Adrenal gland (tissue), 12 donors: ENCODE measurements around the gene KCNMB1. TPM values are rescaled to one million over a fixed set of nuclear protein-coding genes. Genes with fewer than 3 reads are reported as not detected.

Experiments used
- DNase-seq, 7 donors: peaks; one replicate each; pipeline ENCODE4 v3.0.0-alpha.2; 2019 to 2020
- H3K27ac ChIP-seq, 5 donors: fragments of 200-600 bp; sonication (generic) in 4 of 5; 1 replicate in 3 of 5; 2 replicates in 2 of 5; pipeline versions ENCODE4 v1.5.1 to v1.8.0; 2016 to 2020; ENCODE audit warnings: mild to moderate bottlenecking in 1 of 5
- H3K27me3 ChIP-seq: fragments of 200-600 bp; 2 replicates; pipeline ENCODE4 v1.8.0; 2021
- H3K36me3 ChIP-seq, 2 donors: fragments of 200-600 bp; replicated peaks in 1 of 2; 1 replicate in 1 of 2; 2 replicates in 1 of 2; pipeline versions ENCODE4 v1.5.1 to v1.8.0; 2018 to 2022
- H3K4me1 ChIP-seq, 2 donors: fragments of 200-600 bp; replicated peaks in 1 of 2; 1 replicate in 1 of 2; 2 replicates in 1 of 2; pipeline versions ENCODE4 v1.5.1 to v1.8.0; 2018 to 2021
- H3K4me3 ChIP-seq, 4 donors: fragments of 200-600 bp; sonication (generic) in 3 of 4; one replicate each; pipeline ENCODE4 v1.5.1; 2016 to 2018
- H3K9me3 ChIP-seq, 3 donors: fragments of 200-600 bp; sonication (generic) in 1 of 3; replicated peaks in 1 of 3; 1 replicate in 2 of 3; 2 replicates in 1 of 3; pipeline versions ENCODE4 v1.5.1 to v1.8.0; 2016 to 2021
- POLR2A ChIP-seq, 2 donors: fragments of 450-650 bp; IDR thresholded peaks; one replicate each; pipeline ENCODE4 v1.6.1; 2017; ENCODE audit warnings: antibody characterized with exemption in 2 of 2, mild to moderate bottlenecking in 2 of 2, moderate library complexity in 1 of 2
- WGBS, 4 donors: extraction: QIAGEN DNeasy Blood & Tissue Kit in 2 of 4; methylation state at CpG; one replicate each; pipeline versions ENCODE4 v1.1.5 to v1.1.7; 2013 to 2017; 5-methylcytosine and 5-hydroxymethylcytosine counted together
- intact Hi-C, 2 donors: fragments of 100-400 bp; cut with DNase I; formaldehyde crosslinking; loops; one replicate each; pipeline versions ENCODE4 v1.14.1 to v1.15.0; 2022 to 2023
- polyA plus RNA-seq, 3 donors: library from polyadenylated mRNA; stranded (reverse); fragments of 200-250 nt in 2 of 3; fragments of 350-450 nt in 1 of 3; fragmentation: Illumina TruSeq in 1 of 3; extraction: RNeasy Lipid Tissue Mini Kit (QIAGEN cat#74804) in 1 of 3; gene quantifications; one replicate each; pipeline ENCODE4 v1.2.3, GENCODE V29; 2013 to 2014
- total RNA-seq, 9 donors: library from RNA; depleted of rRNA in 4 of 9; stranded (reverse); fragments of >200 nt in 4 of 9; fragments of 120-200 nt in 1 of 9; fragmentation: NEBNext Ultra II Directional in 1 of 9; extraction: Animal tissue kit (Norgen Biotek cat#: 25700) in 1 of 9; gene quantifications; one replicate each; pipeline versions ENCODE4 v1.1.0 to v1.2.4, GENCODE V29; 2013 to 2023
- TF ChIP-seq, protein P1 (sequence below), 6 experiments: fragments of 450-650 bp in 4 of 6; fragments of 200-600 bp in 2 of 6; sonication (generic) in 1 of 6; IDR thresholded peaks; 1 replicate in 5 of 6; 2 replicates in 1 of 6; pipeline versions ENCODE4 v1.5.1 to v1.8.0; 2016 to 2021; ENCODE audit warnings: antibody characterized with exemption in 6 of 6, mild to moderate bottlenecking in 2 of 6, moderate library complexity in 1 of 6
- donor health status: healthy with polysubstance abuse.
- donor health status: Bipolar disorder and iron deficiency.
- donor health status: DM: yes; HTN: yes; CAD: no.
- donor health status: DM: no; HTN: no; CAD: no.
- donor health status: DM: no; HTN: no; CAD: no.
- donor health status: DM: yes; HTN: yes; CAD: no.

Gene KCNMB1
- total and polyA plus RNA-seq, 12 donors = 0.11 to 3.2 (median 0.89) TPM

DNA sequence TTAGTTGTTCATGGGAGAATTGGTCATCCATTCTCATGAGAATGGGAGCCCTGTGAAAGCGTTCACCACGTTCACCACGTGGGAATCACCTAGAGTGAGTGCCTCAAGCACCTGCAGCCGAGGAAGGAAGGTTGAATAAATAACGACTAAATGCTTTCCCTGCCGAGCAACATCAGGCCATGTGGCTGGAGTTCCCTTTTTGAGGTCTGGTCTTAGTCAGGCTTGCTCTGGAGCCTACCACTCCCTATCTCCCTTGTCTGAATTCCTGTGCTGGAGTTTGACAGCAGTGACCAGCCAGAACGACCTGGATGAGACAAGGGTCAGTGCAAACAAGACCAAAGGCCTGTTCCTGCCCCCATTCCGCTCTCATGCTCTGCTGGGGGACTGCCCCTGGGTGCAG lies 28.5 kb downstream of the KCNMB1 start:
- 71 to 81% (median 77%) methylated on average over 7 to 8 of the region's 8 CpGs for WGBS, 4 donors
- intact Hi-C loops = no loop called here
- peak in 2 of 7 donors; percentile 11 to 27 for DNase-seq
- Histone ChIP-seq H3K27ac (peak overlapping the region in 4 of 5 donors; percentile 14 to 87 (median 34)), H3K9me3 (no peaks in the 10 kb centered on the region), H3K27me3 (no peaks in the 10 kb centered on the region), H3K4me1 (peaks cover 0 to 21% of the 10 kb centered on the region in 2 donors), H3K36me3 (no peaks in the 10 kb centered on the region), H3K4me3 (no peak overlapping the region)
- TF ChIP-seq, protein P1, sequence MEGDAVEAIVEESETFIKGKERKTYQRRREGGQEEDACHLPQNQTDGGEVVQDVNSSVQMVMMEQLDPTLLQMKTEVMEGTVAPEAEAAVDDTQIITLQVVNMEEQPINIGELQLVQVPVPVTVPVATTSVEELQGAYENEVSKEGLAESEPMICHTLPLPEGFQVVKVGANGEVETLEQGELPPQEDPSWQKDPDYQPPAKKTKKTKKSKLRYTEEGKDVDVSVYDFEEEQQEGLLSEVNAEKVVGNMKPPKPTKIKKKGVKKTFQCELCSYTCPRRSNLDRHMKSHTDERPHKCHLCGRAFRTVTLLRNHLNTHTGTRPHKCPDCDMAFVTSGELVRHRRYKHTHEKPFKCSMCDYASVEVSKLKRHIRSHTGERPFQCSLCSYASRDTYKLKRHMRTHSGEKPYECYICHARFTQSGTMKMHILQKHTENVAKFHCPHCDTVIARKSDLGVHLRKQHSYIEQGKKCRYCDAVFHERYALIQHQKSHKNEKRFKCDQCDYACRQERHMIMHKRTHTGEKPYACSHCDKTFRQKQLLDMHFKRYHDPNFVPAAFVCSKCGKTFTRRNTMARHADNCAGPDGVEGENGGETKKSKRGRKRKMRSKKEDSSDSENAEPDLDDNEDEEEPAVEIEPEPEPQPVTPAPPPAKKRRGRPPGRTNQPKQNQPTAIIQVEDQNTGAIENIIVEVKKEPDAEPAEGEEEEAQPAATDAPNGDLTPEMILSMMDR (IDR thresholded peaks at IDR 0.05) = no peak

DNA sequence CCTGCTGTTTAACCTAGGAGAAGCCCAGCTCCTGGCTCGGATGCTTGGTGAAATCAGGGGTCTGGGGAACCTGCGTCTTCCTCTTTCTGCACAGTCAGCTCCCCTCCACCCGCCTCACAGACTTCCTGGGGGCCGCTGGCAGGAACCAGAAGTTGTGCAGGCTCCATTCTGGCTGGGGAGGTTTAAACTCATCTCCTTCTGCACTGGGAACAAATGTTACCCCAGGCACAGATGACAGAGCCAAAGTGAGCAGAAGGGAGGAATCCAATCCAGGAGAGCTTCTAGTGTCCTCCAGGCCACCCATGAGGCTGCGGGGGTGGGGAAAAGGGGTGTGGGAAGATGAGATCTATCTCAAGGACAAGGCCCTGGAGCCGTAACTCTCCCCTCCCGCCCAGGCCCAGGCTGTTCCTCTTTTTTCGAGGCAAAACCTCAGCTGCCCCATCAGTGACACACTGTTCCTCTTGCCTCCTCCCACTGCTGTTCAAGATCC lies 31.2 kb downstream of the KCNMB1 start:
- WGBS, 4 donors = 48 to 63% (median 52%) methylated on average over 4 to 8 of the region's 8 CpGs
- H3K27me3 ChIP-seq = no peaks in the 10 kb centered on the region
- intact Hi-C loops = no loop called here
- H3K4me1 ChIP-seq = peaks cover 0 to 20% of the 10 kb centered on the region in 2 donors
- no peak overlapping the region for H3K4me3 ChIP-seq
- no peaks in the 10 kb centered on the region for H3K9me3 ChIP-seq
- peak; percentile 36 to 76 (median 59) for DNase-seq
- H3K36me3 ChIP-seq = no peaks in the 10 kb centered on the region
- TF ChIP-seq, protein P1 (IDR thresholded peaks at IDR 0.05) = no peak
- TF ChIP-seq POLR2A (IDR thresholded peaks at IDR 0.05) = no peak
- peak overlapping the region in 4 of 5 donors; percentile 32 to 70 (median 38) for H3K27ac ChIP-seq

GRCh38 chr5:170355601-170356098 lies 33.5 kb downstream of the KCNMB1 start:
- peak in 1 of 7 donors; percentile 55 for DNase-seq
- no peak overlapping the region for H3K4me3 ChIP-seq
- WGBS, 4 donors = 68 to 78% (median 72%) methylated on average over 8 of the region's 8 CpGs
- intact Hi-C loops = no loop called here
- no peaks in the 10 kb centered on the region for H3K27me3 ChIP-seq
- H3K36me3 ChIP-seq = no peaks in the 10 kb centered on the region
- peak overlapping the region in 1 of 5 donors; percentile 16 for H3K27ac ChIP-seq
- no peak for TF ChIP-seq POLR2A (IDR thresholded peaks at IDR 0.05)
- TF ChIP-seq, protein P1 (IDR thresholded peaks at IDR 0.05) = no peak
- peaks cover 0 to 13% of the 10 kb centered on the region in 2 donors for H3K4me1 ChIP-seq
- H3K9me3 ChIP-seq = no peaks in the 10 kb centered on the region

GRCh38 chr5:170353961-170354360 lies 35.2 kb downstream of the KCNMB1 start:
- Histone ChIP-seq H3K4me3 (no peak overlapping the region), H3K36me3 (no peaks in the 10 kb centered on the region), H3K27ac (no peak overlapping the region), H3K9me3 (no peaks in the 10 kb centered on the region), H3K27me3 (no peaks in the 10 kb centered on the region), H3K4me1 (peaks cover 0 to 13% of the 10 kb centered on the region in 2 donors)
- TF ChIP-seq, protein P1 (IDR thresholded peaks at IDR 0.05) = no peak
- no peak for TF ChIP-seq POLR2A (IDR thresholded peaks at IDR 0.05)
- intact Hi-C loops = no loop called here
- no peak for DNase-seq
- 79 to 81% (median 81%) methylated on average over 9 of the region's 9 CpGs for WGBS, 4 donors
